ENCODE measurements around the gene CRYGN.

- TF ChIP-seq CTCF (IDR thresholded peaks at IDR 0.05), result no peak
- TF ChIP-seq POLR2A (IDR thresholded peaks at IDR 0.05), result no peak
Measured at GRCh38 chr7:151447901-151448260, 7.9 kb upstream of the CRYGN start.
